H9 (cell line): ENCODE data around the gene CDC37L1. TPM values are rescaled to one million over a fixed set of nuclear protein-coding genes. Genes with fewer than 3 reads are reported as not detected.

Experiments
- DNase-seq: peaks from one replicate; pipeline ENCODE4 v3.0.0-alpha.2; 2017
- H2AFZ ChIP-seq: one replicate; pipeline ENCODE4 v1.6.1; 2013; ENCODE audit warnings: mild to moderate bottlenecking, low read length, control low read depth, moderate library complexity
- H2AK5ac ChIP-seq: 2 replicates; pipeline ENCODE4 v1.6.1; 2013; ENCODE audit warnings: low read length, control low read depth, mixed read lengths; ENCODE audit not compliant: insufficient read length
- H2BK120ac ChIP-seq: one replicate; pipeline ENCODE4 v1.6.1; 2013; ENCODE audit warnings: low read depth, mild to moderate bottlenecking, low read length, control low read depth, inconsistent platforms; ENCODE audit not compliant: poor library complexity, severe bottlenecking
- H2BK12ac ChIP-seq: 2 replicates; pipeline ENCODE4 v1.6.1; 2013; ENCODE audit warnings: low read length, control low read depth, mixed read lengths, low read depth; ENCODE audit not compliant: insufficient read length
- H2BK15ac ChIP-seq: 2 replicates; pipeline ENCODE4 v1.6.1; 2013; ENCODE audit warnings: low read depth, low read length, control low read depth
- H2BK20ac ChIP-seq: one replicate; pipeline ENCODE4 v1.6.1; 2013; ENCODE audit warnings: low read depth, mild to moderate bottlenecking, low read length, control low read depth, inconsistent platforms; ENCODE audit not compliant: poor library complexity, severe bottlenecking
- H2BK5ac ChIP-seq: 2 replicates; pipeline ENCODE4 v1.6.1; 2013; ENCODE audit warnings: low read length, control low read depth, mixed read lengths; ENCODE audit not compliant: insufficient read length
- H3K14ac ChIP-seq: 2 replicates; pipeline ENCODE4 v1.6.1; 2013; ENCODE audit warnings: low read length, control low read depth; ENCODE audit not compliant: insufficient read depth
- H3K18ac ChIP-seq: 2 replicates; pipeline ENCODE4 v1.6.1; 2013; ENCODE audit warnings: low read depth, mild to moderate bottlenecking, mixed read lengths, low read length, control low read depth; ENCODE audit not compliant: insufficient read length
- H3K23ac ChIP-seq: 2 replicates; pipeline ENCODE4 v1.6.1; 2013; ENCODE audit warnings: low read length, control low read depth, mixed read lengths, low read depth; ENCODE audit not compliant: insufficient read length
- H3K23me2 ChIP-seq: 2 replicates; pipeline ENCODE4 v1.6.1; 2013; ENCODE audit warnings: low read depth, mild to moderate bottlenecking, mixed read lengths, low read length, control low read depth; ENCODE audit not compliant: insufficient read length, poor library complexity, severe bottlenecking
- H3K27ac ChIP-seq: 2 replicates; pipeline ENCODE4 v1.5.1; 2013; ENCODE audit warnings: low read length, control low read depth, mixed read lengths, low read depth; ENCODE audit not compliant: insufficient read length
- H3K27me3 ChIP-seq: 2 replicates; pipeline ENCODE4 v1.6.1; 2013; ENCODE audit warnings: low read length, control low read depth, inconsistent platforms; ENCODE audit not compliant: insufficient read depth
- H3K4ac ChIP-seq: 2 replicates; pipeline ENCODE4 v1.6.1; 2013; ENCODE audit warnings: low read depth, mild to moderate bottlenecking, control low read depth, inconsistent platforms, low read length, moderate library complexity
- H3K4me1 ChIP-seq: 2 replicates; pipeline ENCODE4 v1.6.1; 2013; ENCODE audit warnings: low read length, control low read depth, inconsistent platforms; ENCODE audit not compliant: insufficient read depth
- H3K4me2 ChIP-seq: 2 replicates; pipeline ENCODE4 v1.6.1; 2013; ENCODE audit warnings: low read length, control low read depth, mixed read lengths; ENCODE audit not compliant: insufficient read length, insufficient read depth
- H3K56ac ChIP-seq: 2 replicates; pipeline ENCODE4 v1.6.1; 2013; ENCODE audit warnings: low read depth, mild to moderate bottlenecking, mixed read lengths, low read length, control low read depth; ENCODE audit not compliant: insufficient read length
- H3K79me1 ChIP-seq: 2 replicates; pipeline ENCODE4 v1.6.1; 2013; ENCODE audit warnings: low read depth, mild to moderate bottlenecking, moderate library complexity, low read length, control low read depth, inconsistent platforms; ENCODE audit not compliant: insufficient read depth, poor library complexity, severe bottlenecking
- H3K79me2 ChIP-seq: 2 replicates; pipeline ENCODE4 v1.6.1; 2013; ENCODE audit warnings: low read length, control low read depth, inconsistent platforms; ENCODE audit not compliant: insufficient read depth
- H3K9ac ChIP-seq: 2 replicates; pipeline ENCODE4 v1.6.1; 2013; ENCODE audit warnings: low read length, control low read depth, mixed read lengths; ENCODE audit not compliant: insufficient read length; ENCODE audit errors: extremely low read depth
- H3K9me3 ChIP-seq: one replicate; pipeline ENCODE4 v1.6.1; 2013; ENCODE audit warnings: low read depth, low read length, inconsistent platforms; ENCODE audit not compliant: control insufficient read depth
- H3T11ph ChIP-seq: one replicate; pipeline ENCODE4 v1.6.1; 2013; ENCODE audit warnings: mild to moderate bottlenecking, low read length, control low read depth, inconsistent platforms
- H4K20me1 ChIP-seq: one replicate; pipeline ENCODE4 v1.6.1; 2013; ENCODE audit not compliant: control insufficient read depth, insufficient read length, insufficient read depth
- H4K5ac ChIP-seq: 2 replicates; pipeline ENCODE4 v1.6.1; 2013; ENCODE audit warnings: low read depth, mild to moderate bottlenecking, mixed read lengths, low read length, control low read depth; ENCODE audit not compliant: insufficient read length
- H4K8ac ChIP-seq: replicated peaks from 2 replicates; pipeline ENCODE4 v1.6.1; 2013; ENCODE audit warnings: low read length, control low read depth, mixed read lengths, low read depth; ENCODE audit not compliant: insufficient read length
- H4K91ac ChIP-seq: 2 replicates; pipeline ENCODE4 v1.6.1; 2013; ENCODE audit warnings: low read depth, mild to moderate bottlenecking, moderate library complexity, mixed read lengths, low read length, control low read depth; ENCODE audit not compliant: insufficient read length
- H3K27ac Mint-ChIP-seq, 3 experiments: 2 replicates in 2 of 3; 3 replicates in 1 of 3; pipeline ENCODE4 v1.8.0; 2020 to 2021; ENCODE audit warnings: mixed read lengths in 3 of 3, mild to moderate bottlenecking in 1 of 3, moderate library complexity in 1 of 3
- H3K27me3 Mint-ChIP-seq: 2 replicates; pipeline ENCODE4 v1.8.0; 2021; ENCODE audit warnings: low read depth, mild to moderate bottlenecking, moderate library complexity, mixed read lengths
- H3K36me3 Mint-ChIP-seq, 3 experiments: 2 replicates in 2 of 3; 3 replicates in 1 of 3; pipeline ENCODE4 v1.8.0; 2020 to 2021; ENCODE audit warnings: low read depth in 3 of 3, mixed read lengths in 3 of 3; ENCODE audit not compliant: insufficient read depth in 1 of 3
- H3K4me1 Mint-ChIP-seq, 2 experiments: 2 replicates each; pipeline ENCODE4 v1.8.0; 2020; ENCODE audit warnings: mixed read lengths in 2 of 2
- H3K4me3 Mint-ChIP-seq, 2 experiments: 2 replicates in 1 of 2; 3 replicates in 1 of 2; pipeline ENCODE4 v1.8.0; 2020 to 2021; ENCODE audit warnings: mild to moderate bottlenecking in 2 of 2, mixed read lengths in 2 of 2, moderate library complexity in 1 of 2
- H3K9me3 Mint-ChIP-seq, 2 experiments: 2 replicates in 1 of 2; 3 replicates in 1 of 2; pipeline ENCODE4 v1.8.0; 2020; ENCODE audit warnings: mild to moderate bottlenecking in 2 of 2, mixed read lengths in 2 of 2, moderate library complexity in 1 of 2
- WGBS: extraction: QIAGEN DNeasy Blood & Tissue Kit; methylation state at CpG from one replicate; pipeline ENCODE4 v1.1.7; 2013; ENCODE audit warnings: missing lambda C conversion rate, low lambda C conversion rate, mixed read lengths; ENCODE audit not compliant: insufficient read length; ENCODE audit errors: extremely low coverage; 5-methylcytosine and 5-hydroxymethylcytosine counted together
- total RNA-seq: library from RNA; stranded (reverse); gene quantifications from 2 replicates; pipeline ENCODE4 v1.2.1, GENCODE V29; 2021
- TF ChIP-seq, protein P1 (sequence below): fragments of 200-600 bp; sonication (generic); conservative IDR thresholded peaks from 3 replicates; pipeline ENCODE4 v1.8.0; 2021; ENCODE audit warnings: antibody characterized with exemption, mild to moderate bottlenecking

CDC37L1 gene
- total RNA-seq, 1 experiment from 2014 or later = 17.6 TPM

- H3K9ac ChIP-seq = no peak overlapping the region
Observed at GRCh38 chr9:4689021-4689420, 9.7 kb downstream of the CDC37L1 start.

More at GRCh38 chr9:4689021-4689420, 9.7 kb downstream of the CDC37L1 start:
- no peak overlapping the region for H2BK120ac ChIP-seq
- no peaks in the 10 kb centered on the region for H3K27me3 ChIP-seq
- no peak overlapping the region for H3K23ac ChIP-seq
- no peak overlapping the region for H2BK20ac ChIP-seq
- no peak overlapping the region for H3K4ac ChIP-seq
- H3K4me1 ChIP-seq = no peaks in the 10 kb centered on the region
- Mint-ChIP-seq H3K4me1 (peaks cover 0 to 2% of the 10 kb centered on the region in 2 experiments; a peak in 1 of 4 replicates), H3K27ac (peak overlapping the region in 1 of 3 experiments; percentile 29; a peak in 1 of 7 replicates), H3K9me3 (no peaks in the 10 kb centered on the region), H3K36me3 (peaks cover 7 to 32% (median 27%) of the 10 kb centered on the region in 3 experiments; a peak in 6 of 7 replicates), H3K4me3 (no peak overlapping the region), H3K27me3 (no peaks in the 10 kb centered on the region)
- H2AFZ ChIP-seq = no peak overlapping the region
- TF ChIP-seq, protein P1, sequence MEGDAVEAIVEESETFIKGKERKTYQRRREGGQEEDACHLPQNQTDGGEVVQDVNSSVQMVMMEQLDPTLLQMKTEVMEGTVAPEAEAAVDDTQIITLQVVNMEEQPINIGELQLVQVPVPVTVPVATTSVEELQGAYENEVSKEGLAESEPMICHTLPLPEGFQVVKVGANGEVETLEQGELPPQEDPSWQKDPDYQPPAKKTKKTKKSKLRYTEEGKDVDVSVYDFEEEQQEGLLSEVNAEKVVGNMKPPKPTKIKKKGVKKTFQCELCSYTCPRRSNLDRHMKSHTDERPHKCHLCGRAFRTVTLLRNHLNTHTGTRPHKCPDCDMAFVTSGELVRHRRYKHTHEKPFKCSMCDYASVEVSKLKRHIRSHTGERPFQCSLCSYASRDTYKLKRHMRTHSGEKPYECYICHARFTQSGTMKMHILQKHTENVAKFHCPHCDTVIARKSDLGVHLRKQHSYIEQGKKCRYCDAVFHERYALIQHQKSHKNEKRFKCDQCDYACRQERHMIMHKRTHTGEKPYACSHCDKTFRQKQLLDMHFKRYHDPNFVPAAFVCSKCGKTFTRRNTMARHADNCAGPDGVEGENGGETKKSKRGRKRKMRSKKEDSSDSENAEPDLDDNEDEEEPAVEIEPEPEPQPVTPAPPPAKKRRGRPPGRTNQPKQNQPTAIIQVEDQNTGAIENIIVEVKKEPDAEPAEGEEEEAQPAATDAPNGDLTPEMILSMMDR = no peak
- DNase-seq = no peak
- no peak overlapping the region for H4K8ac ChIP-seq
- no peak overlapping the region for H3K14ac ChIP-seq
- H3K79me2 ChIP-seq = 0 out of 2 replicates have a peak, but pooled peaks cover 1% of the 10 kb centered on the region
- no peak overlapping the region for H3K27ac ChIP-seq
- H2AK5ac ChIP-seq = no peak overlapping the region
- no peak overlapping the region for H2BK5ac ChIP-seq
- WGBS = no CpG with 5 or more reads among the region's 2 CpGs
- H2BK12ac ChIP-seq = no peak overlapping the region
- H3K23me2 ChIP-seq = no peaks in the 10 kb centered on the region
- no peaks in the 10 kb centered on the region for H3K9me3 ChIP-seq
- no peak overlapping the region for H3K4me2 ChIP-seq
- H3T11ph ChIP-seq = no peak overlapping the region
- H4K5ac ChIP-seq = no peak overlapping the region
- no peak overlapping the region for H2BK15ac ChIP-seq
- H3K18ac ChIP-seq = no peak overlapping the region
- H3K79me1 ChIP-seq = no peaks in the 10 kb centered on the region
- H4K20me1 ChIP-seq = no peaks in the 10 kb centered on the region
- H4K91ac ChIP-seq = no peak overlapping the region
- no peak overlapping the region for H3K56ac ChIP-seq
